Smooth muscle cell of the brain vasculature (primary cell): Measurements from ENCODE around the gene TRPM3.

Source experiments
- DNase-seq: peaks from one replicate; pipeline ENCODE4 v3.0.0-alpha.2; 2012; ENCODE audit warnings: low read depth, low spot score

TRPM3 gene

GRCh38 chr9:71121275-71122021 lies at the start of gene TRPM3:
TRPM3 (minus strand) TSS chr9:71121621; CDS start chr9:71121354, 267 bp downstream.
- no peak for DNase-seq

DNA sequence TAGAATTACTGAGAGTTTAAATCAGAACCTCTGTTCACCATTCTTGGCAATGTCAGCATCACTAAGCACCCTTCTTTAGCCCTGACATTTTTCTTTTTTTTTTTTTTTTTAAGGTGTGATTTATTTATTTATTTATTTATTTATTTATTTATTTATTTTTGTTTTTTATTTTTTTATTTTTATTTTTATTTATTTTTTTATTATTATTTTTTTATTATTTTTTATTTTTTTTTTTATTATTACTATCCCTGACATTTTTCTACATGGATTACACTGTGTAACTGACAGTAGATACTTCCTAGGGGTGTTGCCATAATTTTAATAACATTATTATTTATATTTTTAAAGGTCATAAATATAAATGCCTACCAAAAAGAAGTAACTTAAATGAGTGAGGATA lies 47.0 kb upstream of the TRPM3 start:
- DNase-seq = no peak

DNA sequence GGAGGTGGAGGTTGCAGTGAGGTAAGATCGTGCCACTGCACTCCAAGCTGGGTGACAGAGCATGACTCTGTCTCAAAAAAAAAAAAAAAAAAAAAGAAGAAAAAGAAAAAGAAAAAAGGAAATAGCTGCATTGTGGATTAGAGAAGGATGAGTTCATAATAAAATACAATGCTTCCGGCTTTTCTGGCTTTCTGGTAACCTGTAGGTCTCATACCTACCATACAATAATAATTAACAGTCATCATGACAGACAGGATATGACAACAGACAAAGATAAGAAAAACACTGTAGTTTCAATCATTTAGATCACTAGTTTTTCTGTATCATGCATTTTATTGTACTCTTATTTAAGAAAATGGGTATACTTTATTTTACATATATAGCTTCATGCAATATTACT lies 40.7 kb upstream of the TRPM3 start:
- DNase-seq = no peak

DNA sequence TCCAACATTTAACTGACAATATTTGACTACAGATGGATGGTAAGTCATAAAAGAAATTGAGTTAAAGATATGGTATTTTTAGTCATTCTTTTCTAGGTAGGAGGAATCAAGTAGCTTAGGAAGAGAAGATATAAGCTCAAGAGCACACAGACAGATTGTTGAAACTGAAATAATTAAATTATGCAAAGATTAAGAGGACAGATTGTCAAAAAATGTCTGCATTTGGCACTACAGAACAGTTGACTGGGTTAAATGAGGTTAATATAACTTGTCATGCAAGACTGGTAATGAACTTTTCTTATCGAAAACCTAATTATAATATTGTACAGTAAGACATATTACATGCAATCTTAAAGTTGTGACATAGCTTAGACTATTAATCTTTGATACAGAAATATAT lies 36.3 kb upstream of the TRPM3 start:
- no peak for DNase-seq

GRCh38 chr9:71147368-71147767 lies 25.9 kb upstream of the TRPM3 start:
- no peak for DNase-seq

DNA sequence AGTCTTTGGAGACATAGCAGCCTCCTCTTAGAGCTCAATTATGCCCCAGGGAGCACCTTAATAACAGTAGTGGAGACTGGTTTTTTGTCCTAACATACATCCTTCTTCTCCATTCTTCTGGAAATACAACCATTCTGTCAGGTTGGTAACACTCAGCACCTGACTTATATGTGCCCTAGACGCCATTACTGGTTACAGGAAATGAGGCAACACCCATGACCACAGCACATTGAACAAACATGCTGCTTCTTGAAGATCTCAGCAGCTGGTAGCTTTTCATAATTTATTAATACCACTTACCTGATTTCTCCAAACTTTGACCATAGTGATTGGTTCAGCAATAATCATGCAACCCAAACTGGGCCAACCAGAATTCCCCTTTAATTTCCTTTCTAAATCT lies 25.1 kb upstream of the TRPM3 start:
- no peak for DNase-seq

DNA sequence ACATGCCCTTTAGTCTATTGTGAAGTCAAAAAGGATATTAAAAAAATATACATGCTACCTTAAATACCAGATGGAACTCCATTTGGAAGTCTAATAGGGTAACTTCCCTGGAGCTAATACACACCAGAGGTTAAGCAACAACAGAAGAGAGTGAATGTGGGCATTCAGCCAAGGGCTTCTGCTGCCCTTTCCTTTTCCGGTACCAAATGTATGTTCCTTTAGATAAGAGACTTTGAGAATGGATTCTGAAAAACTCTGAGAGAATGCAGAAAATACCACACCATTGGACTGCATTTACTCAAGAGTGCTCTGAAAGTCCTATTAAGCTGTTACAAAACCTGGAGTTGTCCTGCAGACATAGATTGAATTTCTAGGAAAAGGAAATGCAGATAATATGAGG lies 23.8 kb upstream of the TRPM3 start:
- no peak for DNase-seq

- no peak for DNase-seq
These were observed 23.1 kb upstream of the TRPM3 start for GRCh38 chr9:71144495-71144894.

- DNase-seq = no peak
These were observed 15.3 kb upstream of the TRPM3 start for GRCh38 chr9:71136696-71137095.

DNA sequence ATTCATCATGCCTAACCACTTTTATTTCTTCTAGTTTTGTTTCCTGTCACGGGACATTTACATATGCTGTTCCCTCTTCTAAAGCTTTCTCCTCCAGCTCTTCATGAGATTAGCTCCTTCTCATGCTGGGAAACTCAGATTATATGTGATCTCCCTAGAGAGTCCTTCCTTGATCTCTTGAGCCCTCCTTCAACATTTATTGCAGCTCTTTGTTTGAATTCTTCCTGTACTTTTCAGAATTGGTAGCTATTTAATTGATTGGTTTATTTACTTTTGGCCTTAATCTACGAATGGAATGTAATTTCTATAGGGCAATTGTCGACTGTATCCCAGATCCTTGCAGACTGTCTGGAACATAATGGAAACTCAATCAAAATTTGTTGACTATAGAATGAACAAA lies 9.7 kb upstream of the TRPM3 start:
- DNase-seq = no peak

DNA sequence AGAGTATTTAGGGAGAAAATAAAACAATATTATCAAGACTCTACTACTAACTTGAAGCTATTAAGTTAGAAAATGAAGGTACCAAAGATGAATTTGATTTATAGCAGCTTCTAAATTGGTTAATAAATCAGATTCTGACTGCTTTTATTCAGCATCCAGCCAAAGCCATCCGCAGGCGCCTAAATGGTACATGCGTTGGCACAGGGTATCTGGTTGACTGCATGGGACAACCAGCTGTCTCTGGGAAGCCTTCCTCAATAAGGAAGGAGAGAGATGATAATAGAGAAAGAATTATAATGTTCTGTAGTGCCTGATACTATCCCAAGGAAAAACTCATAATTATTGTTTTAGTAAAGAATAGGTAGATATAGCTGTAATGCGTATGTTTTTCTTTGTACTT lies 9.1 kb upstream of the TRPM3 start:
- no peak for DNase-seq

GRCh38 chr9:71128796-71129195 lies 7.4 kb upstream of the TRPM3 start:
- DNase-seq = no peak

GRCh38 chr9:71127301-71127700 lies 5.9 kb upstream of the TRPM3 start:
- DNase-seq = no peak

GRCh38 chr9:71122421-71122820 lies 1.0 kb upstream of the TRPM3 start:
- DNase-seq = no peak

DNA sequence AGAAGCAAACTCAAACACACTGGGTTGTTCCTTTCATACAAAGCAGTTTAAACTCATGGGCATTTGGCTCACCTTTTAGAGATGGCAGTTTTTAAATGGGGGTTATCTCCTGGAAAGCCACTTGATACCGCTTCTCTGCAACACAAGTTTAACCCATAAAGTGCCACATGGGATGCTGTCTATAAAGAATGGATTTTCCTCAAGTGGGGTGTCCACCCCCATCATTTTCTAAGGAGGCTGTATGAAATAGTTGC lies 528 bp upstream of the TRPM3 start:
- no peak for DNase-seq

DNA sequence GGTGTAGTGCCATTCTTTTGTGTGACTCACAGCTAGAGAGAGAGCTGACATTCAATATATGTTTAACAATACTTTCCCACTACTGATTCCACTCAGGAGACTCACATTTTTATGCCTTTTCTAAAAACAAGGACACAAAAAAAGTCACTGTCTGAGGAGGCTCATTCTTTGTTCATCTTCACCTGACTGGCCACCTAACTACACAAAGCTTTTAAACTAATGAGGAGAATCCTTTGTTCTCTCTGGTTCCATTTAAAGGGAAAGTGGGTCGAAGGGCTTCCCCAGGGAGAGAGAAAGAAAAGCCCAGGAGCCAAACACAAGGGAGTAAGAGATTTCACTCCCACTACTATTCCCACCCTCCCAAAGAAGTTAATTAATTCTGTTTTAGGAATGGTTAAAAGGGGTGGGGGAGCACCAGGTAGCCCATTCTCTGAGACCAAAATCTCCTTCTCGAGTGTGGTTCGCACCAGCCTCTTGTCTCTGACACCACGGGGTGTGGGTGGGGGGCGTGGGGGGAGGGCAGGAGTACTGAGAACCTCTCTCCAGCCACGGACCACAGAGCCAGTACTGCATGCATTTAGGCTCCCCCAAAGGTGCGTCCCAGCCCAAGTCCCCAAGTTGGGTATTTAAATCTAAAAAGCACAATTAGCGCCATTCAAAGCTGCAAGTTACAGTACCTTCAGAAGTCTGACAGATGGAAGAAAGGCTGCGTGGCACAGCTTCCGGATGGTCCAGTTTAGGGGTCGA lies 747 bp downstream of the TRPM3 start:
- no peak for DNase-seq

DNA sequence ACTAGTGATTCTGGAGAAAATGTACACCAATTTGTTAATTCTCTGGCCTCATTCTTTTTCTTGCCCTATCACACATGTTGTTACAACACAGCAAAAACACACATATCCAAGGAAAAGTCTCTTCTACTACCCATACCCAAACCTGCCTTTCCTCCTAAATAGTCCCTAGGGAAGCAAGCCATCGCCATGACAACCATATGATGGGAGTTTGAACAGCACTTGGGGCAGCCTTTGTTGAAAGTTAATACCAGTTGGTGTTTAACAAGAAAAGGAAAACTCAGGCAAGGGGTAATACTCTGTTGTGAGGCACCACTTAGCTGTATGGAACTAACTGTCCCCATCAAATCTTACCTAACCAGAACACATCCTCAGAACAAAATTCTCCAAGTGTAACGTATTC lies 1.7 kb downstream of the TRPM3 start:
- no peak for DNase-seq

DNA sequence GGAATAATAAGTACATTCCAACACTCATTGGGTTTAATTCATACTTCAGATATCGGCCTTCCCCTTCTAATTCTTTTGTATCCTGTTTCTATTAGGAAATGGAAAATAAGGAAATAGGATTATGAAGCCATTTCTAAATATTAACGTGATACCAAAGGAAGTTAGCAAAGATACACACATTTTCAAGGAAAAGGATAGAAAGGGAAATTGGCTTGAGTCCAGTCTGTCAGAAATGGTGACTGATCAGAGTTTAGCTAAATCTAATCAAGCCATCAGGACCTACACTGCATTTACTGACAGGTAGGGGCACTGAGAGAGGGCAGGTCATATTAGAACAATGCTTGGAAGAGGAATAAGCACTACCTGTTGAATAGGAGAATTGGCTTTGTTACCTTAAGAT lies 3.1 kb downstream of the TRPM3 start:
- no peak for DNase-seq

DNA sequence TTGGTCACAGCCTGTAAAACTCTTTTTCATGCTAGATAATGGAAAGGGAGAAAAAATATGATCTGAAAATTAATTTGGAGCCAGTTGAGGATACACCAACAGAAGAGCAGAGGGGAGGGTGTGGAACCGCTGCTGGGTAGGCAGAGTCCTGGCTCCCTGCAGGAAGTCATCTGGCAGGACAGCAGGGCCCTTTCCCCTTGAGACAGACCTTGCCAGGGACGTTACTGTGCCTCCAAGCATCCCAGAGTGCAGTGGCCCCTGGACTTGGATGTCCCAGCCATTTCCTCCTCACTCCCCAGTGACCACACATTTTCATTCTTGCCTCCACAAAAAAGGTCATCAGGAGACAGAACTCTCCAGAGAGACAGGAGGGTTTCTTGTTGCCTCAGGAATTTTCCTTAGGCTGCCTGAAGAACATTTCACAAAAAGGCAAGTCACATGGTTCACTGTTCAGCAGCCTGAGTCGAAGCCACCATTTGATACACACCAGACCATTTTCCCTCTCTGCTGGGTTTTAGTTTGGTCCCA lies 5.9 kb downstream of the TRPM3 start:
- no peak for DNase-seq

DNA sequence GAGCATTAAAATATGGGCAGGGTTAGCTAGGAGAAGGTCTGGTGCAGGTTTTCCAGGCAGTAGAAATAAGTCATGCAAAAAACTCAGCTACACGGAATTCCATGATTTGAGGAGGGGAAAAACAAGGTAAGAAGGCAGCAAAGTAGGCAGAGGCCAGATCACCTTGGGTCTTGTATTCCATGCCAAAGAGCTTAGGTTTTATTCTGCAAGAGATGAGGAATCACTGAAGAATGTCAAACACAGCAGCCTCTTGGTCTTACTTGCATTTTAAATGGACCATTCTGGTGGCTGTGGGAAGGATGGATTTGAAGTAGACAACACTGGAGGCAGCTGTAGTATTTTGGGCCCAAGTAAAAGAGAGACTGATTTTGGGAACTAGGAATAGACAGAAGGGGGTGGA lies 8.6 kb downstream of the TRPM3 start:
- no peak for DNase-seq

GRCh38 chr9:71108937-71109336 lies 12.5 kb downstream of the TRPM3 start:
- DNase-seq = no peak

DNA sequence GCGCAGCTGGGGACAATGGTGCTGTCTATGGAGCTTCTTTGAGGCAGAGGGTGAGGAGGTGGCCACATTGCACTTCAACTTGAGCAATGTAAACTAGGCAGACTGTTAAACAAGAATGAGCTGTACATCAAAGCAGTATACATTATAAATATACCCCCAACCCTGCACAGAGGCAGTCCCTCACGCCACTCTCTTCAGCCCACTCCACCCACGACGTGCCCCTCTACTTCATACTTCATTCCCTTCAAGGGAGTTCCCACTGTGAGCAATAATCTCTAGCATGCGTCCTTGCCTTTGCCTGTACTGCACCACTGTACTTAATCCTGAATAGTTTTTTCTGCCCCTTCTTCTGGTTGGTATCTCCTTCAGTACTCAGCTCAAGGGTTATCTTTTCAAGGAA lies 14.4 kb downstream of the TRPM3 start:
- no peak for DNase-seq

DNA sequence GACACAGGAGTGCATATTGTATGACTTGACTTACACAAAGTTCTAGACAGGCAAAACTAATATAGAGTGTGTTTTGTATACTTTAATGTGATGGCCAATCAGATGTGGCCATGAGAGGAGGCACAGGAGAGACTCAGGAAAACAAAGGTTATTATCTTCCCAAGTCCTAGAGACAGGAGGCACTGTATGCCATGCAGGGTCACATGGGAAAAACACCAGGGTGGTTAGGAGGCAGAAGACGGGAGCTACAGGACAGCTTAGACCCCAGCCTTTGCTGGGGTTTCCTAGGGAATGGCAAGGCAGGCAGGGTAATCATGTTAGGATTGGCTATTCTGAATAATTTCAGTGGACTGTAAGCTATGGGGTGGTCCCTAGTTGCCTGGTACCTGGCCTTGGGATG lies 16.2 kb downstream of the TRPM3 start:
- DNase-seq = no peak
